Myometrial cell (primary cell): Measurements from ENCODE around the gene MYH7. TPM values are rescaled to one million over a fixed set of nuclear protein-coding genes. Genes with fewer than 3 reads are reported as not detected.

ENCODE experiments used
- total RNA-seq: library from RNA; depleted of rRNA; stranded (reverse); fragments of >200 nt; gene quantifications from 2 replicates; pipeline ENCODE4 v1.2.3, GENCODE V29; 2015

Gene MYH7
- total RNA-seq, result not detected in 2 replicates

DNA sequence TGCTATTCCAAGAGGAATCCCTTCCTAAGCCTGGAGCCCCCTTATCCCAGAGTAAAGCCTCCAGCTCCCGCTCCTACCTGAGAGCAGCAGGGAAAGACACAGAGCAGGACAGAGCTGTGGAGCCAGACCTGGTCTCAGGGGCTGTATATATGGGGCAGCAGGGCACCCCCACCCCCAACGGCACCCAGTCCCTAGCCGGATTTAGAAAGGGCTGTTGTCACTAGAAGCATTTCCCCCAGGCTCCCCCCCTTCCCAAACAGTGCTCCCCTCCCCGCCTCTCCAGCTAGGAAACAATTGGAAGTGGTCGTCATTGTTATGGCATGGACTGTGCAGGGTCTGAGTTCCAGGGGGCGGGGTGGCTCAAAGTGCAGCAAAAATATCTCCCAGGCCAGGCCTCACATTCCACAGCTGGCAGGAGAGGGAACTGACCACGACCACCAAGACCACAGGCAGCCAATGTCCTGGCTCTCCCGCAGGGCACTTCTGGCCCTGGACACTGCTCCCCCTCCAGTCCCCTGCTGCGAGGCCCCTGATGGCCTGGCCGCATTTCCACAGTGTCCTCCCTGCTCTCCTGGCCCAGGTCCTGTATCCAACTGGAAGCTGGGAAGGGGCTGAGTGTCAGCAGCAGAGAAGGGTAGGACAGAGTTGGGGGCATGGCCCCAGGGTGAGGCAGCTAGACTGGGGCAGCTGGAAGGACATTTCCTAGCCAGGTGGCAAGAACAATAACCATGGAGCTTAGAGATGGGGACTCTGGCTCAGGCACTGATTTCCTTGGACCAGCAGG, at the start of gene MYH7:
TSS of gene MYH7 (minus strand) at position 118 of the 784 bp plus-strand sequence. CDS start 1,928 bp downstream, outside the sequence.

DNA sequence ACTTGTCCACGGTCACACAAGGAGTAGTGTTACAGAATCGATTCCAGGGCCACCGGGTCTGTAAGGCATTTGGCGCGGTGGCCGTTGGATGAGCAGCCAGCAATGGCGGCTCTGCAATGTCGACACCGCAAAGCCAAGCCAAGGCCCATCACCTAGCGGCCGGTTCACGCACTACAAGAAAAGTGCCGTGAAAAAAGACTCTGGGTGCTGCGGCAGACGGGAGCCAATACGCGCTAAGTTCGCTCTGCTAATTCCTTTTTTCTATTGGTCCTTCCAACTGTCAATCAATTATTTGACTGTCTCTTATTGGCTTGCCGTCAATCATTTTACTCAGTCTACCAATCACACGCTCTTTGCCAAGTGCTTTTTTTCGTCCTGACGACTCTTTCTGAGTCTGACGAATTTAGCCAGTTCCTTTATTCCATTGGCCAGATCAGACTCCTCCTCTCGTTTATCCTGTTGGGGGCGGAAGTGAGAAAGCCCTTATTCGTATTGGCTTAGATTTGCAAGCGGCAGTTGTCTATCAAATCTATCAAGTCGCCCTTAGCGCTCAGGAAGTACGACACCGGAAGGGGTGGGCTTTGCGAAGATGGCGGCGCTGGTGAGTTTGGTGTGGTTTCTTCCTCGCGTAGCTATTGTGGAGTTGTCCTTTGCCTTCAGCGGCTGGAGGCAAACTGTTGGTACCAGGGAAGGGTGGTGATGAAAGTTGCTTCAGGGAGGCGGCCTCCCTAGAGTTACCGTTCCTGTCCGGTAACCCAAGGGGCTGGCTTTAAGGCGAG, 33.9 kb upstream of the MYH7 start, which contains the start of gene NGDN:
TSS of gene NGDN (plus strand) at position 577 of the 779 bp plus-strand sequence. CDS start at position 590, 13 bp downstream.

DNA sequence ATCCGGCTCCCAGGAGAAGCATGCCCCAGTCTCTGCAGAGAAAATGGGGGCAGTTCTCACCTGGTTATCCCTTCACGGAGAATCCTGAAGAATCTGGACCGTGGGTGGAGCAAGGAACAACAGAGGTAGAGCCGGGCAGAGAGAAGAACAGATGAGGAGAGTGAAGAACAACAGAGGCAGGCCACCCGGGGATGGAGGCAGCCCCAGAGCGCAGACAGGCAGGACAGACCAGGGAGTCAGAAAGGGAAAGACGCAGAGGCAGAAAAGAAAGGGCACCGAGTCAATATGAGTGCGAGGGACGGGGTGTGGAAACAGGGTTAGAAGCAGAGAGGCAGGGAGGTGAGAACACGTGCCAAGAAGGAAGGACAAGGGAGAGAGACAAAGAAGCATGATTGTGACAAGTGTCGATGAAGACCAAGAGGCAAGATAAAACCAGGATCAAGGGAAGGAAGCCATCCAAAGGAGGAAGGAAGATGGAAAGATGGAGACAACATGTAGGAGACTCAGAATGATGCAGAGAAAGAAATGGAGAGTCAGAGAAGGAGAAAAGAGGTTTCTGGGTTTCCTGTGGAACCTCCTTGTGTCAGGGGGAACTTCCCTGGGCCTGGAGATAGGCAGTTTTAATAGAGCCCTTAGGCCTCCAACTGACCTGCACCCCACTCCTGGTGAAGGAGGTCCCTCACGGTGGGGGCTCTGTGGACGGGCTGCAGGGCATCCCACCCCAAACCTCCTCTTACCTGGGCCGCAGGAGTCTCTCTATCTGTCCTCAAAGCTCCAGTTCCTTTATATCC, 27.7 kb downstream of the MYH7 start, which contains the start of gene MYH6:
TSS of gene MYH6 (minus strand) at position 758 of the 791 bp plus-strand sequence. CDS start 1,050 bp downstream, outside the sequence.

DNA sequence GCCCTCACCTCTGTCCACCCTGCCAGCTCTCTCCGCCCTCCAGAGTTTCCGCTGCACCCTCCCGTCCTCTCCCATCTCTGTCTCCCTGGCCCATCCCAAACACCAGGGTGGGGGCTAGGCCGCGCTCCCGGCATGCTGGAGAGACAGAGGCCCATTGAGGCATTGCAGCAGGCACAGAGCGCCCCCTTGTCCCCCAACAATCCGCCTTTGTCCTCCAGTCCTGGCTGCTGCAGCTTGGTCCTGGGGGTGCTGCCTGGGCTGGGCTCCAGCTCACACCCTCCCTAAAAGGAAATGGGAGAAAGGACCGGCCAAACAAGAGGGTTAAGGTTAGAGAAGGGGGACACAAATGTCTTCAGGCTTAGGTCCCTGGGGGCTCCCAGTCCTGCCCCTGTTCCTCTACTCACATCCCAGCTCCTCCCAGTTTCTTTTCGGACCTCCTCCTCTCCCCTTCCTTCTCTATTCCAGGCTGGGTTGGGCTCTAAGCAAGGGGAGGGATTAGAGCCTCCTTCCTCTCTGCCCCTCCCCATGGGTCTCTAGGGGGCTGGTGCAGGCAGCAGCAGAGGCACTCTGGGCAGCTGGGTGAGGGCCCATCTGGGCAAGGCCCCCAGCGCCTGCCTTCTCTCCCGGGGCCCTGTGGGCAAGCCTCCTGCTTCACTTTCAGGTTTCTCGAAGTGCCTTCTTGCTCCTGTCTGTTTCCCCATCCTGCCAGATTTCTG, 58.8 kb downstream of the MYH7 start, which contains the start of gene CMTM5:
TSS of gene CMTM5 (plus strand) at position 565 of the 716 bp plus-strand sequence. CDS start 206 bp downstream, outside the sequence.

DNA sequence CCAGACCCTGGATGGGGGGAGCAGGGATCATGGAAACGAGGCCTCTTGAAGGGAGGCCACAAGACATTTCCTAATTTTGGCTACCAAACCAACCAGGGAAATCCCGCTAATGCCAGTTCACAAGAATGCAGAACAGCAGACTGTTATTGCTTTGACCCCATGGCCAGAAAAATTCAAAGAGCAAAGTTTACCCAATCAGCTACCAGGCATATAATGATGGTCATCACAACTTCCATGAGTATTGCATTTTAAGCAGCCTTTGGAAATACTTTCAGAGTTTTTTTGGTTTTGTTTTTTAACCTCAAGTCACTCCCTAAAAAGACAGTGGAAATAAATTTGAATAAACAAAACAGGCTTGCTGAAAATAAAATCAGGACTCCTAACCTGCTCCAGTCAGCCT, 63.0 kb downstream of the MYH7 start, which contains the start of gene IL25:
TSS of gene IL25 (plus strand) at position 301 of the 400 bp plus-strand sequence.

DNA sequence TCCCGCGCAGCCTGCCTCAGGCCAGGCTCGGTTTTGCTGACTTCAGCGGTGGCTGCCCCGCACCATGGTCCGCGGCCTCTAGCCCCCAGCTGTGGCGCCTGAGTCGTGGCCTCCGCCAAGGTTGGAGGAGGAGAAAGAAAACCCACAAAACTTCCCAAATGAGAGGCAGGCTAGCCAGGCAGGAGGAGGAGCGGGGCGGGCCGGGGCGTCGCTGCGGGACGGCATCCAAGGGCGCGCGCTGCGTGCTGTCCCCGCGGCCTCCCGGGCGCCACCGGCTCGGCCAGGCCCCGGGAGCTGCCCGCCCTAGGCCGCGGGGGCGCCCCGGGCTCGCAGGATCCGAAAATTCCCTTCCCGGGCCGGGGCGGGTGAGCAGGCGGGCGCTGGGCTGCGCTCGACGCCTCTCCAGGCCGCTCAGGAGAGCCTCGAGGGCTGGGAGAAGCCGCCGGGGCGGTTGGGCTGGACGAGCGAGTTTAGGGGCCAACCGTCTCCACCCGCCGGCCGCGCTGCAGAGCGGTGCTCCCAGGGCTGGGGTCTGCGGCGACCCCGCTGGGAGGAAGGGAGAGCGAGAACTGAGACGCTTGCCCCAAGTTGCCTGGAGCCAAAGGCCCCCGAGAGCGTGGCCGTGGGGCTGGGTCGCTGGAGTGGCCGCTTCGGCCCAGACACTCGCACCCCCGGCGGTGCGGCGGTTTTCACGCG, 70.3 kb downstream of the MYH7 start, which contains the start of gene EFS:
TSS of gene EFS (minus strand) at position 137 of the 696 bp plus-strand sequence. CDS start 147 bp downstream, outside the sequence.

Other genes with a start within 250 kb of the MYH7 start
- gene RNF212B, start 197.7 kb downstream of the MYH7 start, total RNA-seq, result not detected in 2 replicates
- 9.6 and 14.4 TPM in 2 replicates for gene HOMEZ, start 149.5 kb downstream of the MYH7 start, total RNA-seq
- gene PPP1R3E, start 132.8 kb downstream of the MYH7 start, total RNA-seq, result 1.1 and 1.2 TPM in 2 replicates
- 16.7 and 21.1 TPM in 2 replicates for gene BCL2L2, start 128.8 kb downstream of the MYH7 start, total RNA-seq
- 59.5 and 63.1 TPM in 2 replicates for gene PABPN1, start 114.2 kb downstream of the MYH7 start, total RNA-seq
- 10.1 and 16.8 TPM in 2 replicates for gene SLC22A17, start 82.8 kb downstream of the MYH7 start, total RNA-seq
- gene EFS, start 70.5 kb downstream of the MYH7 start, total RNA-seq, result 10.5 and 11.8 TPM in 2 replicates
- not detected in 2 replicates for gene IL25, start 62.9 kb downstream of the MYH7 start, total RNA-seq
- gene CMTM5, start 58.6 kb downstream of the MYH7 start, total RNA-seq, result not detected in 2 replicates
- not detected in 2 replicates for gene MYH6, start 27.4 kb downstream of the MYH7 start, total RNA-seq
- gene NGDN, start 34.0 kb upstream of the MYH7 start, total RNA-seq, result 23.4 and 26.8 TPM in 2 replicates
- 1.9 TPM in 1 of 2 replicates, not detected in the other for gene ZFHX2, start 116.1 kb upstream of the MYH7 start, total RNA-seq
- 10.3 and 22.5 TPM in 2 replicates for gene THTPA, start 120.6 kb upstream of the MYH7 start, total RNA-seq
- gene AP1G2, start 132.1 kb upstream of the MYH7 start, total RNA-seq, result 15.9 and 23.0 TPM in 2 replicates
- not detected in 2 replicates for gene JPH4, start 143.1 kb upstream of the MYH7 start, total RNA-seq
- gene DHRS2, start 200.7 kb upstream of the MYH7 start, total RNA-seq, result 0.29 TPM in 1 of 2 replicates, not detected in the other